ENCODE results near the gene SLCO1A2. TPM values are rescaled to one million over a fixed set of nuclear protein-coding genes. Genes with fewer than 3 reads are reported as not detected.
"Not testable (repeated sequence)": the region's sequence is repeated elsewhere in the genome, so short reads cannot be mapped to it uniquely, and the experiment has no call there.

SLCO1A2 gene
- total RNA-seq = 1 to 10 TPM; 1.9 to 2.3 TPM

- no peak for DNase-seq (ENCODE audit: low spot score)
- H3K4me3 ChIP-seq = no peak within 1 kb of the TSS
- no peak within 1 kb of the TSS for H3K27ac ChIP-seq
- no peaks in the 10 kb centered on the region for H3K9me3 ChIP-seq
- TF ChIP-seq POLR2AphosphoS5 (IDR thresholded peaks at IDR 0.05) (no peak), CTCF (IDR thresholded peaks at IDR 0.05) (no peak), POLR2A (IDR thresholded peaks at IDR 0.05) (no peak)
- H3K36me3 ChIP-seq = no peaks in the 10 kb centered on the region
- intact Hi-C loops (cut with DNase I) = no loop called here
- no peaks in the 10 kb centered on the region for H3K4me1 ChIP-seq (replicated peaks)
- no peaks in the 10 kb centered on the region for H3K27me3 ChIP-seq (replicated peaks; ENCODE audit: insufficient read depth)
- 59% methylated on average over 3 of the region's 3 CpGs for WGBS
Observed at GRCh38 chr12:21334771-21335325, at the start of gene SLCO1A2. Gene SLCO1A2 (minus strand): TSS chr12:21334917. CDS start chr12:21334647, 270 bp downstream.

GRCh38 chr12:21384261-21384660, 49.5 kb upstream of the SLCO1A2 start:
- Histone ChIP-seq H3K27ac (no peak overlapping the region), H3K4me1 (replicated peaks) (no peaks in the 10 kb centered on the region), H3K27me3 (replicated peaks; ENCODE audit: insufficient read depth) (no peaks in the 10 kb centered on the region), H3K36me3 (no peaks in the 10 kb centered on the region), H3K9me3 (no peaks in the 10 kb centered on the region), H3K4me3 (no peak overlapping the region)
- no peak for DNase-seq (ENCODE audit: low spot score)
- no peak for TF ChIP-seq POLR2AphosphoS5 (IDR thresholded peaks at IDR 0.05)
- TF ChIP-seq POLR2A (IDR thresholded peaks at IDR 0.05) = no peak
- TF ChIP-seq CTCF (IDR thresholded peaks at IDR 0.05) = no peak
- 77% methylated on average over 2 of the region's 2 CpGs for WGBS
- intact Hi-C loops (cut with DNase I) = no loop called here

GRCh38 chr12:21381320-21381719, 46.6 kb upstream of the SLCO1A2 start:
- H3K4me3 ChIP-seq; H3K36me3 ChIP-seq; intact Hi-C loops (cut with DNase I); H3K9me3 ChIP-seq; H3K27me3 ChIP-seq (replicated peaks; ENCODE audit: insufficient read depth); DNase-seq (ENCODE audit: low spot score); H3K4me1 ChIP-seq (replicated peaks); H3K27ac ChIP-seq: not testable (repeated sequence)
- WGBS = 88% methylated on average over 5 of the region's 5 CpGs

- H3K27me3 ChIP-seq (replicated peaks; ENCODE audit: insufficient read depth) = no peaks in the 10 kb centered on the region
- no peak for TF ChIP-seq POLR2AphosphoS5 (IDR thresholded peaks at IDR 0.05)
- TF ChIP-seq POLR2A (IDR thresholded peaks at IDR 0.05) = no peak
- TF ChIP-seq CTCF (IDR thresholded peaks at IDR 0.05) = no peak
- intact Hi-C loops (cut with DNase I) = no loop called here
- H3K4me3 ChIP-seq = no peak overlapping the region
- no peaks in the 10 kb centered on the region for H3K9me3 ChIP-seq
- no peaks in the 10 kb centered on the region for H3K4me1 ChIP-seq (replicated peaks)
- H3K36me3 ChIP-seq = no peaks in the 10 kb centered on the region
- no peak overlapping the region for H3K27ac ChIP-seq
- DNase-seq (ENCODE audit: low spot score) = no peak
- 67% methylated on average over 3 of the region's 3 CpGs for WGBS
Observed at GRCh38 chr12:21379218-21379617, 44.5 kb upstream of the SLCO1A2 start.

- Histone ChIP-seq H3K27ac (no peak within 1 kb of the TSS), H3K4me1 (replicated peaks) (no peaks in the 10 kb centered on the region), H3K9me3 (no peaks in the 10 kb centered on the region), H3K4me3 (no peak within 1 kb of the TSS), H3K36me3 (no peaks in the 10 kb centered on the region), H3K27me3 (replicated peaks; ENCODE audit: insufficient read depth) (no peaks in the 10 kb centered on the region)
- intact Hi-C loops (cut with DNase I) = no loop called here
- TF ChIP-seq POLR2AphosphoS5 (IDR thresholded peaks at IDR 0.05) (no peak), POLR2A (IDR thresholded peaks at IDR 0.05) (no peak), CTCF (IDR thresholded peaks at IDR 0.05) (no peak)
- WGBS = 41% methylated on average over 2 of the region's 2 CpGs
- DNase-seq (ENCODE audit: low spot score) = no peak
Observed at GRCh38 chr12:21372602-21373001, 37.9 kb upstream of the SLCO1A2 start, which contains the start of gene IAPP. Gene IAPP (plus strand): TSS chr12:21372902. CDS start chr12:21373352, 450 bp downstream.
